Measurements from ENCODE around the gene LENEP.
"Not testable (repeated sequence)": the region's sequence is repeated elsewhere in the genome, so short reads cannot be mapped to it uniquely, and the experiment has no call there.

The LENEP gene

DNA sequence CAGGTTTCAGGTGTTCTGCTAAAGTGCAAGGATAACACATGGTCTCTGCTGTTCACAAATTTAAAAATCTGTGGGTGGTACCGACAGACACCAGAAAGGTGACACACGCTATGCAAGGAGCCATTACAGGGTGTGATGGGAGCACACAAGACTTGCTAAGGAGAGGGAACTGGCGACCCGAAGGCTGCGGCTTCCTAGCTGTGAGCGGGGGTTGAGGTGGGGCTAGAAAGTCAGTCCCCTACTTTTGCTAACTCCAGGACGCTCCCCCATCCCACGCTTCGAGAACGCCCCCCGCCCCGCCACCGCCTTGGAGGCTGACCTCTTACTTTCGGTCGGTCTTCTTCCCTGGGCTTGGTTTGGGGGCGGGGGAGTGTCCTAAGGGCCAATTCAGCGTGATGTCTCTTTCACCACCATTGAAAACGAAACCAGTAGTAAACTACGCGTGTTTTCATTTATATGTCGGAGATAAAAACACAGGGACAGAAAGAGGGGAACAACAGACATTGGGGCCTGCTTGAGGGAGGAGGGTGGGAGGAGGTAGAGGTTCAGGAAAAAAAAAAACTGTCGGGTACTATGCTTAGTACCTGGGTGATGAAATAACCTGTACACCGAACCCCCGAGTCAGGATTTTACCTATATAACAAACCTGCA is 17.9 kb upstream of the LENEP start:
- peak; percentile 87 for DNase-seq

DNA sequence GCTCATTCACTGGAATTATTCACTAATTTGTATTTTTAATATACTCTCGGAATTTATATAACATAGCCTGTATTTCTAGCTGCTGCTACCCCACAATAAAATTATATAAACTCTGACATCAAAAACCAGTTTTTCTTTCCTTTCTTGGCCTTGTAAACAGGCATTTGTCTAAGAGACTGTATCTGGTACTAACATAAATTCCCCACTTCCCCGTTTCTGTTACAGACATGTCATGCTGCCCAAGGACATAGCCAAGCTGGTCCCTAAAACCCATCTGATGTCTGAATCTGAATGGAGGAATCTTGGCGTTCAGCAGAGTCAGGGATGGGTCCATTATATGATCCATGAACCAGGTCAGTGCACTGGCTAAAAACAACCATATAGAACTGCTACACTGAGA is 15.6 kb upstream of the LENEP start:
- not testable (repeated sequence) for DNase-seq

DNA sequence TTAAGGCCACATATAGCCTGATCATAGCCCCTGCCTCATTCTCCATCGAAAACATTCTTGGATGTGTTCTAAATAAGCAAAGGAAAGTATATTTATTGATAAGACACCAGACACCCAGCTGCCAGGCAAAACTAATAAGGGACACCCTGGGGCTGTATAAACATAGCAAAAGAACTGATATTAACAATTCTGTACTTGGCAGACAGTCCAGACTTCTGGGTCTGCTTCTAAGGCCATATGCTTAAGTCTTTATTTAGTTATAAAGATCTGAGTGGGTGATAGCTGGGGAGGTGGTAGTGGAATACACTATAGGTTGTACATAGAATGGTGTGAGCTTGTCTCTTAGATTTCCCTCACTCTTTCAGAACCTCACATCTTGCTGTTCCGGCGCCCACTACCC is 15.0 kb upstream of the LENEP start:
- DNase-seq: no peak

DNA sequence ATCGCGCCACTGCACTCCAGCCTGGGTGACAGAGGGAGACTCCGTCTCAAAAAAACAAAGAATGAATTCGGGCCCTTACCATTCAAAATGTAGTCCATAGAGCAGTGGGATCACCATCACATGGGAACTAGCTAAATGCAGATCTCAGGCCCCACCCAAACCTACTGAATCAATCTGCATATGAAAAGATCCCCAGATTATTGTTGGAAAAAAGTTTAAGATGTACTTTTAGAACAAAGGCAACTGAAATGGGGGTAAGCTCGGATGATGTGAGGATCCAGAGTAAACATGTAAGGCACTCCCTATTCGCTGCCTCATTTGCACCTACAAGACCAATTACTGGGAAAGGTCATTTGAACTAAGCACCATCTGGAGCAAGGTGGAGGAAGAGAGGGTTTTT is 11.0 kb upstream of the LENEP start:
- no peak for DNase-seq

DNA sequence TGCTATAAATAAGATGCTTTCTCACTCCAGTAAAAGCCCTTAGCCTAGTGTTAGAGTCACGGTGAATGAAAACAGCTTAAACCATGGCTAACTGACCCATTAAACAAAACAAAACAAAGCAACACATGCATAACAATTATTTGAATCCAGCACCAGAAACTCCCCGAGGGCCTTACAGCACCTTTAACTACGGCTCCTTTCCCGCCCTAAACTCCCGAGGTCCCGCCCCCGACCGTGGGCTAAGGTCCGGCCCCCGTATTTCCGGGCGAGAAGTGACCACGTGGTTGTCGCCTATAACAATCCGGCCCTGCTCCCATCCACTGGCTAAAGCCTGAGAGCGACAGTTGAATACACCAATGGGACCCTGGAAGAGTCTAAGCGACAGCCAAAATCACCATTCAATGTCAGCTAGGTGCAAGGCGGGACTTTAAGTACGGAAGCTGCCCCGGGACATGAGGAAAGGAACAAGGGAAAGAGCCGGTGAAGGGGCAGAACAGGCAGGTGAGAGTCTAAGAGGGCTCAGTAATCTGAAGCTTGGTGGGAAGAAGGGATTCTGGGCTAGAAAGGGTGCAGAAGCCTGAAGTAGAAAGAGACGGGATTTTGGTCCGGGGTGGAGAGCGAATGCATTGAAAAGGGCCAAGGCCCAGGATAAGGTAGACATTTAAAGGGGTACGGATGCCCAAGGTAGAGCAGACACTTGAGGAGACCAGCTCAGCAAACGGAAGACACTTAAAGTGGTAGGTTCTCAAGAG is 10.3 kb upstream of the LENEP start, which contains the start of gene FLAD1:
FLAD1 (plus strand) TSS at position 448 of the 752 bp plus-strand sequence. CDS start 351 bp downstream, outside the sequence.
- DNase-seq: peak; percentile 98

DNA sequence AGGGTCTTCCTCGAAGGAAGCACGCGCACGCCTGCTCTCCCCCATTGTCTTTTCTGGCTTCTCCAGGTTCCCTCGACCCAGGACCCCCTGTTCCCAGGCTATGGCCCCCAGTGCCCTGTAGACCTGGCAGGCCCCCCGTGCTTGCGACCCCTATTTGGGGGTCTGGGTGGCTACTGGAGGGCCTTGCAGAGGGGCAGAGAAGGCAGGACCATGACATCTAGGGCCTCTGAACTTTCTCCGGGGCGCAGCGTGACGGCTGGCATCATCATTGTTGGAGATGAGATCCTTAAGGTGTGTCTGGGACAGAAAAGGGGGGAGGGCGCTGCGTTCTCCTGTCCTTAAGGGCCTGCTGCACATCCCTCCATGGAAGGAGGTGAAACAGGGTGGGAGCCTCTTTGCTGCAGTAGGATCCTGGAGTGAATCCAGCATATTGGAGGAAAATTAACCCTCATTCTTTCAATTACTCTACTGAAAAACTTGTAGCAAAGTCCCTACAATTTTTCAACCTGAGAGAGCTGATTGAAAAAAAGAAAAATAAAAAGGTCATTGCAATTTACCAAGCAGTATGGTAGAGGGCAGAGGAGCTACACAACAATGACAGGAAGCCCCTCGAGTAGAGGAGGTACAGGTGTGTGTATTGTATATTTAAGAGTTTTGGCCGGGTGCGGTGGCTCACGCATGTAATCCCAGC is 9.5 kb upstream of the LENEP start:
- DNase-seq: peak; percentile 69

DNA sequence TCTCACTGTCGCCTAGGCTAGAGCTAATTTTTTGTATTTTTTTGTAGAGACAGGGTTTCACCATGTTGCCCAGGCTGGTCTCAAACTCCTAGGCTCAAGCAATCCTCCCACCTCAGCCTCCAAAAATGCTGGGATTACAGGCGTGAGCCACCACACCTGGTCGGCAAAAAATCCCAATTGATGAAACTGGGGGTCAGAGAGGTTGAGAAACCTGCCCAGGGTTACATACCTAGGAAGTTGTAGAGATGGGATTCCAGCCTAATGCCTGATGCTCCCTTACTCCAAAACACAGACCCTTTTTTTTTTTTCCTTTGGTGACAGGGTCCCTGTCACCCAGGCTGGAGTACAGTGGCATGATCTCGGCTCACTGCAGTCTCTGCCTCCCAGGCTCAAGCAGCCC is 6.7 kb upstream of the LENEP start:
- not testable (repeated sequence) for DNase-seq

DNA sequence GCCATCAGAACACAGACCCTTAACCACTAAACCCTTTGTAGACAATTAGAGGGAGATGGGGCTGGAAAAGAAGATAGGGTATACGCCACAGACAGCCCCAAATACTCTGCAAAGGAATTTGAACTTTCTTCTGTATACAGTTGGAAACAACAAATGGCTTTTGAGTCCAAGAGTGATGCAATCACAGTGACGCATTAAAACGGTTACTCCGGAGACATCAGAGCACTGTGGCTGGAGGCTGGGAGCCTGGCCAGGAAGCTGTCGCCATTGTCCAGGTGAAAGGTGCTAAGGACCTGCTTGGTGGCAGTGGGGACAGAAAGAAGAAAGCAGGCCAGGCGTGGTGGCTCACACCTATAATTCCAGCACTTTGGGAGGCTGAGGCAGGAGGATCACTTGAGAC is 6.1 kb upstream of the LENEP start:
- no peak for DNase-seq

DNA sequence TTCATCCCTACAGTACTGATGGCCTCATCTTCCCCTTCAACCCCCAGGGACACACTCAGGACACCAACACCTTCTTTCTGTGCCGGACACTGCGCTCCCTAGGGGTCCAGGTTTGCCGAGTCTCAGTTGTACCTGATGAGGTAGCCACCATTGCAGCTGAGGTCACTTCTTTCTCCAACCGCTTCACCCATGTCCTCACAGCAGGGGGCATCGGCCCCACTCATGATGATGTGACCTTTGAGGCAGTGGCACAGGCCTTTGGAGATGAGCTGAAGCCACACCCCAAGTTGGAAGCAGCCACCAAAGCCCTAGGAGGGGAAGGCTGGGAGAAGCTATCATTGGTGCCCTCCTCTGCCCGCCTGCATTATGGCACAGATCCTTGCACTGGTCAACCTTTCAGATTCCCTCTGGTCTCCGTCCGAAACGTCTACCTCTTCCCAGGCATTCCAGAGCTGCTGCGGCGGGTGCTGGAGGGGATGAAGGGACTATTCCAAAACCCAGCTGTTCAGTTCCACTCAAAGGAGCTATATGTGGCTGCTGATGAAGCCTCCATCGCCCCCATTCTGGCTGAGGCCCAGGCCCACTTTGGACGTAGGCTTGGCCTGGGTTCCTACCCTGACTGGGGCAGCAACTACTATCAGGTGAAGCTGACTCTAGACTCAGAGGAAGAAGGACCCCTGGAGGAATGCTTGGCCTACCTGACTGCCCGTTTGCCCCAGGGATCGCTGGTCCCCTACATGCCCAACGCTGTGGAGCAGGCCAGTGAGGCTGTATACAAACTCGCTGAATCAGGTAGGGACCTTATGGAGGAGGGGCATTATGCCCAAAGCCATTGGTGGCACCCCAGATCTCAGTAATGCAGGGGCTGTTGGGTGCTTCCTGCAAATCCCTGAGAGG is 5.1 kb upstream of the LENEP start:
- no peak for DNase-seq

DNA sequence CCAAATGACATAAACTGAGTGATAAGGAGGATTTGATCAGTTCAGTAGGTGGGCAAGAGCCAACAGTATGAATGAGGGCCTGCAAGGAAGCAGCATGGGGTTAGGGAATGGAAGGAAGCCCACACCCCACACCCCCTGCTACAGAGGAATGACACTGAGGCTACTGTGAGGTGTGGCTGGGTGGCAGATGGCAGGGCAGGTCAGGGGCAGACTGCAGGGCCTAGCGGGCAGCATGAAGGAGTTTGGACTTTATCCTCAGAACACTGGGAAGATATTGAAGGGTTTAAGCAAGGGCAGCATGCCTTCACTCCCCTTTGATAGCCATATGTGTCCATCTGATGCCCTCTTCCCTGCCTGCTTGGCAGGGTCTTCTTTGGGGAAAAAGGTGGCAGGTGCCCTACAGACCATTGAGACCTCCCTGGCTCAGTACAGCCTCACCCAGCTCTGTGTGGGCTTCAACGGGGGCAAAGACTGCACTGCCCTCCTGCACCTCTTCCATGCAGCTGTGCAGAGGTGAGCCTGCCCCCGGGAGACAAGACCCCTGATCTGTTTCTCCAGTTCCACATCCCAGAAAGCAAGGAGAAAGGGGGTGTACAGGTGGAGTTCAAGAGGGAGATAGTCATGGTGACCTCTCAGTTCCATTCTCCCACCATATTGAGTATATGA is 4.1 kb upstream of the LENEP start:
- no peak for DNase-seq

DNA sequence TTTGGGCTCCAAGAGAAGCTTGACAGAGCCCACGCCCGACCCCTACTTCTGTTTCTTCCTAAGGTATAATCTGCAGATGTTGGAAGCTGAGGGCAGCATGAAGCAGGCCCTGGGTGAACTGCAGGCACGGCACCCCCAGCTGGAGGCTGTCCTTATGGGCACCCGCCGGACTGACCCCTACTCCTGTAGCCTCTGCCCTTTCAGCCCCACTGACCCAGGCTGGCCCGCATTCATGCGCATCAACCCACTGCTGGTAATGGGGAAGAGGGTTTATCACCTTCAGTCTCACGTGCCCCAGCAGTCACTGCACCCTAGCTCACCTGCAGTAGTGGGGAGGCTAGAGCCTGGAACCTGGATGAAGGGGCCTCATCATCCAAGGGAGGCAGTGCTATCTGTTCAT is 3.1 kb upstream of the LENEP start:
- no peak for DNase-seq

DNA sequence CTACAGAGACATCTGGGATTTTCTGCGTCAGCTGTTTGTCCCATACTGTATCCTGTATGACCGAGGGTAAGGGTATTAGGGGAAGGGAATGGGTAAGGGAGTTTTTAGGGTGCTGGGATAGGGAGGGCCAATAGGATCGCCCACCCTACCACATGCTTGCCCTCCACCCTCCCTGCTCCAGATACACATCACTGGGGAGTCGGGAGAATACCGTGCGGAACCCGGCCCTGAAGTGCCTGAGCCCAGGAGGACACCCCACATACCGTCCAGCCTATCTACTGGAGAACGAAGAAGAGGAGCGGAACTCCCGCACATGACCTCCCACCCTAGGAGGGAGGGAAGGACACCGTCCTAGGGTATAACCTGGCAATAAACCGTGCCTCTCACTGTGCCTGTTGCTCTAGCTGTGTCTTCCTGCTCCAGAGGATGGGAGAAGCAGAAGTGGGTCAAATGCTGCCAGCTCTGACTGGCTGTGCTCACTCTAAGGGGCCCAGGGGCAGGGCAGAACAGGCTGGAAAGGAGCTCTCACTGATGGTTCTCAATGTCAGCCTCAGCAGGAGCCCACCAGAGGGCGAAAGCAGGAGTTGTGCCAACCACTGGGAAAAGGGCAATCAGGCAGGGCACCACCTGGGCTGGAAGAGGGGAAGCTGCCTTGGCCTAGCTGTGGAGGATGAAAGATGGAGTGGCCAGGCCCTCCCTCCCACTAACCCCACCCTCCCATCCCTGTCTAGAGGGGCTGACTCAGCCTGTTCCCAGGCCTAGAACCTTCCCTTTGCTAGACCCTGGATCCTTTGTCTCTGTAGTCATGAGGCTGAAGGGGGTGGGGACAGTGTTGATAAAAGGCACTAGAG is 440 bp upstream of the LENEP start:
- no peak for DNase-seq

DNA sequence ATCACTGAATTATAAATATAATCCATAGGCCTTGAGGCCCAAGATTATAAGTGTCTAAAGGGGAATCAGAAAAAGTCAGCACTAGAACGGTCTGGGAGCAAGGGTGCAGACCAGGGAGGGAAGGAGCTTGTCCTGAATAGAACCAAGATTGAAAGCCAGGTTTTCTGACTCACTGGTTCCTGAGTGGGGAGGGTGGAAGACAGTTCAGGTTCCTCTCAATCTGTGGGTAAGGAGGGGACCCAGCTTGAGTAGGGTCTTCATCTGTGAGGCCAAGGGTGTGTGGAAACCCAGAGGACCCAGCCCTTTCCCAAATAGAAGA is 842 bp downstream of the LENEP start:
- no peak for DNase-seq

DNA sequence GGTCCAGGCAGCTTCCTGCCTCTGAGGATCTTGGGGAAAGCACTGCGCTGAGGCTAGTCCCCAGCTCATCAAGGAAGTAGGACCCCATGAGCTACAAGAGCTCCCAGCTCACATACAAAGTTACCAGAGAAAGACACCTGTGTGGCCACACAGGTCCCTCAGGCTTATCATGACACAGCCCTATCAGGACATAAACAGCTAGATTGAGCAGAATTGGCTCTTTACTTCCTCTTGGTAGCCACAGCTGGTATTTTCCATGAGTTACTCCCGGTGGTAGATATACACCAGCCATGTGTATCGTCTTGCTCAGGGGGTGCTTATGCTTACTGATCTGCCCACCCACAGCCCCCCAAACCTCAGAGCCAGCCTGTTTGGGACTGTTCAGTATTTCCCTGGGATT is 1.2 kb downstream of the LENEP start:
- no peak for DNase-seq

DNA sequence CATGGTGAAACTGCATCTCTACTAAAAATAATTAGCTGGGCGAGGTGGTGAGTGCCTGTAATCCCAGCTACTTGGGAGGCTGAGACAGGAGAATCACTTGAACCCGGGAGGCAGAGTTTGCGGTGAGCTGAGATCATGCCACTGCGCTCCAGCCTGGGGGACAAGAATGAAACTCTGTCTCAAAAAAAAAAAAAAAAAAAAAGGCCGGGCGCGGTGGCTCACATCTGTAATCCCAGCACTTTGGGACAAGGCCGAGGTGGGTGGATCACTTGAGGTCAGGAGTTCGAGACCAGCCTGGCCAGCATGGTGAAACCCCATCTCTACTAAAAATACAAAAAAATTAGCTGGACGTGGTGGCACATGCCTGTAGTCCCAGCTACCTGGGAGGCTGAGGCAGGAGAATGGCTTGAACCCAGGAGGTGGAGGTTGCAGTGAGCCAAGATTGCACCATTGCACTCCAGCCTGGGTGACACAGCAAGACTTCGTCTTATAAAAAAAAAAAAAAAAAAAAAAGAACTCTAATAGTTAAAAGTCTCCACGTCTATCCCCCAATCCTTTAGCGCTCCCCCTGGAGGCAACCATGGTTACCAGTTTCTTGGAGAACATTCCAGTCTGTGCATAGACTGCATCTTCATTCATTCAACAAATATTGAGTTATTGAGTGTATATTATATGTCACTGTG is 2.1 kb downstream of the LENEP start:
- not testable (repeated sequence) for DNase-seq

DNA sequence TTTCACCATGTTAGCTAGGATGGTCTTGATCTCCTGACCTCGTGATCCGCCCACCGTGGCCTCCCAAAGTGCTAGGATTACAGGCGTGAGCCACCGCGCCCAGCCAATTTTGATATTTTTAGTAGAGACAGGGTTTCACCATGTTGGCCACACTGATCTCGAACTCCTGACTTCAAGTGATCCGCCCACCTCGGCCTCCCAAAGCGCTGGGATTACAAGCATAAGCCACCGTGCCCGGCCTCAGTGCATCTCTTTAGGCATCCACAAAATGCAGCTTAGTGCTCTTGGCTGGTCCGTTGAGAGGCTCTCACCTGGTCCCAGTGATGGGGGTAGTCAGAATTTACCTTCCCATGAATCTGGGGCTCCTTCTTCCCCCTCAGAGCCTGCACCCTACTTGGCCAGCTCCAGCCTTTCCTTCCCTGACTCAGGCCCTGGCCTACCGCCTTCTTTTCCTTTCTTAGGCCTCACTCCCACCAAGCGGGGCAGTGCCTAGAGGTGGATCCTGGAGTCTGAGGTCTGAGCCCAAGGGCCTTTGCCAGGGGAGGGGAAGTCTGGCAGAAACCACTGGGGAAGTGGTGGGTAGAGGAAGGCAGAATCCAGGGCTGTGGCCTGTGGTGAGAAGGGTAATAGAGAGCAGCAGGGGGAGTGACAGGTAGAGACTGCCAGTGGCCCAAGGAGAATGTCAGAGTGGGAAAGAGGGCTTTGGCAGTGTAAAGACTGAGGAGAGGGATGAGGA is 3.7 kb downstream of the LENEP start:
- DNase-seq: no peak

DNA sequence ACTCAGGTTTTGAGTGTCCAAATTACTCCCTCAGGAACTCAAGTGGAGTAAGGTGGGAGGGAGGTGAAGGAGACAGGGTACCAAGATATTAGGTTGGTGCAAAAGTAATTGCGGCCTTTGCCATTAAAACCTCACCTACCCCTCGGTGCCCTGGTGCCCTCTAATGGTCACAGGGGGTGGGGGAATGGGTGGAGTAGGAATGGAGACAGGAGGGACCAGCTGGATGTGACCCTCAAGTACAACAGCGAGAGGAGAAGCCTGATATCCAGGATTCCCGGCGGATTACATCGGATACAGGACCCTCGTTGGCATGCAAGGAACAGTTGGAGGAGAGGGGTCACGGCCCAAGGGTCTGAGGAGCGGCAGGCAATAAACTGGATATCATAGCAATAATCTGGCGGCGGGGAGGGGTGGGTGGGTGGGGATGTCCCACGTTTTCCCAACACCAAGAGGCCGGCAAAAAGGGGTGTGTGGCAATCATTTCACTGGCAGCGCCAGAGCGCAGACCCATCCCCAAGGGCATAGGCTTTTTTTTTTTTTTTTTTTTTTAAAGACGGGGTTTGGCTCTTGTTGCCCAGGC is 4.9 kb downstream of the LENEP start:
- no peak for DNase-seq

DNA sequence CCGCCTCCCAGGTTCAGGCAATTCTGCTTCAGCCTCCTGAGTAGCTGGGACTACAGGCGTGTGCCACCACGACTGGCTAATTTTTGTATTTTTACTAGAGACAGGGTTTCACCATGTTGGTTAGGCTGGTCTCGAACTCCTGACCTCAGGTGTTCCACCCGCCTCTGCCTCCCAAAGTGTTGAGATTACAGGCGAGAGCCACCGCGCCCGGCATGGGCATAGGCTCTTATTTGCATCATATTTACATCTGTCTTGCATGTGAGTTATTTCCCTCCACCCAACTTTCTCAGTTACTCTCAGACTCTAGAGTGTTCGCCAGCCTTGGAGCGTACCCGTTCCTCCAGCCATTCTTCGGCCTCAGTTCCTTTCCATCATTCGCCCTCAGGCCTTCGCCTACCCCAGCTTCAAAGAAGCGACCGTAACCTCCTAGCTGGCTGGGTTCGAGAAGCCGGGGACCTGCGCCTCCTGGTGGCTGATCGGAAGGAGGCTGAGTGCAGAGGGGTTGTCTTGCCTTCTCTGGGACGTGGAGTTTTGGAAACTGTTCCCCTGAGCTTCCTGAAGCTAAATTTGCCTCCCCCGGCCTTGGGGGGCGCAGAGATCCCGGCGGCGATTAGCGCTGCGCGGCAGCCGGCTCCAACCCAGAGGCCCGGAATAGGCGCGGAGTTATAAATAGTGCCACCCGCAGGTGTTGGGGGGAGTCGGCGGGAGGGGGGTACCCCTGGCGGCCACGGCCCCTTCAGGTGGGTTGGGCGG is 5.6 kb downstream of the LENEP start:
- DNase-seq: peak; percentile 90

All from activated effector memory CD4-positive, alpha-beta T cell treated with anti-CD3 and anti-CD28 coated beads, Interleukin-2, amount 50 U/mL, for 16 hours (primary cell).